ENCODE results near the gene ATP9B. TPM values are rescaled to one million over a fixed set of nuclear protein-coding genes. Genes with fewer than 3 reads are reported as not detected.

Gene ATP9B
- total RNA-seq, 1 donor, result 35.4 TPM

DNA sequence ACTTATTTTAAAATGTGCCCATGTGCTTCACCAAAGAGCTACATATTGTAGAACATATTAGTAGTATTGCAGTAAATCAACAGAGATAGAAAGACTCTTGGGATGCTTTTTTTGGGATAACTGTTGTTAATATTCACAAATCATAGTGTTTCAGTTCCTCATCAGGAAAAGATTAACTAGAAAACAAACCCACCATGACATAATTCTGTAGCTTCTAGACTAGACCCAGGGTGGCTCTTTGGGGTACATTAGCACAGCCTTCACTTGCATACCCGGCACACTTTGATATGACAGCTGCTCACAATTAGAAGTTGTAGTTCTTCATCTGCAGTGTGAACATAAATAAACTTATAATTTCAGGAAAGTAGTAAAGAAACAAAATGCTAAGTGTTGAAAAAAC is 154.2 kb downstream of the ATP9B start:
- TF ChIP-seq, protein P1, sequence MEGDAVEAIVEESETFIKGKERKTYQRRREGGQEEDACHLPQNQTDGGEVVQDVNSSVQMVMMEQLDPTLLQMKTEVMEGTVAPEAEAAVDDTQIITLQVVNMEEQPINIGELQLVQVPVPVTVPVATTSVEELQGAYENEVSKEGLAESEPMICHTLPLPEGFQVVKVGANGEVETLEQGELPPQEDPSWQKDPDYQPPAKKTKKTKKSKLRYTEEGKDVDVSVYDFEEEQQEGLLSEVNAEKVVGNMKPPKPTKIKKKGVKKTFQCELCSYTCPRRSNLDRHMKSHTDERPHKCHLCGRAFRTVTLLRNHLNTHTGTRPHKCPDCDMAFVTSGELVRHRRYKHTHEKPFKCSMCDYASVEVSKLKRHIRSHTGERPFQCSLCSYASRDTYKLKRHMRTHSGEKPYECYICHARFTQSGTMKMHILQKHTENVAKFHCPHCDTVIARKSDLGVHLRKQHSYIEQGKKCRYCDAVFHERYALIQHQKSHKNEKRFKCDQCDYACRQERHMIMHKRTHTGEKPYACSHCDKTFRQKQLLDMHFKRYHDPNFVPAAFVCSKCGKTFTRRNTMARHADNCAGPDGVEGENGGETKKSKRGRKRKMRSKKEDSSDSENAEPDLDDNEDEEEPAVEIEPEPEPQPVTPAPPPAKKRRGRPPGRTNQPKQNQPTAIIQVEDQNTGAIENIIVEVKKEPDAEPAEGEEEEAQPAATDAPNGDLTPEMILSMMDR (IDR thresholded peaks at IDR 0.05; ENCODE audit: insufficient read depth, low read depth, low read length), result no peak
- no peak for DNase-seq (ENCODE audit: low read depth)
- H3K4me3 ChIP-seq (ENCODE audit: low read depth, low read length), result no peak overlapping the region

DNA sequence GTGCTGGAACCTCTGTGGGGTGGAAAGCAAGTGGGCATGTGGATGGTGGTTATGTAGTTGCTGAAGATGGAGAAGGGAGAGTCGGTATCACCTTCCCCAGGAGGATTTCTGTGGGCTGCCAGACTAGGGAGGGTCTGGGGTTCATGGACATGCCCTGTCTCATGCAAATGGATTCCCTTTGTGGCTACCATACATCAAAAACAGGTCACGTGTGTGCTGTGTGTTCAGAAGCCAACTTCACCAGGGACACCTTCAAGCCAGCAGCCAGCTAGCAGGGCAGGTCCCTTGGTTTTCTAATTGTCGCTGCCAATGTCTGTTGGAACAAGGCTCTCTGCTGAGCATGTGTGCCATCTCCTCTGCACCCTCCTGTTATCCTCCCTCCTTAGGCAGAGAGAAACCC is 155.2 kb downstream of the ATP9B start:
- TF ChIP-seq, protein P1 (IDR thresholded peaks at IDR 0.05; ENCODE audit: insufficient read depth, low read depth, low read length), result no peak

DNA sequence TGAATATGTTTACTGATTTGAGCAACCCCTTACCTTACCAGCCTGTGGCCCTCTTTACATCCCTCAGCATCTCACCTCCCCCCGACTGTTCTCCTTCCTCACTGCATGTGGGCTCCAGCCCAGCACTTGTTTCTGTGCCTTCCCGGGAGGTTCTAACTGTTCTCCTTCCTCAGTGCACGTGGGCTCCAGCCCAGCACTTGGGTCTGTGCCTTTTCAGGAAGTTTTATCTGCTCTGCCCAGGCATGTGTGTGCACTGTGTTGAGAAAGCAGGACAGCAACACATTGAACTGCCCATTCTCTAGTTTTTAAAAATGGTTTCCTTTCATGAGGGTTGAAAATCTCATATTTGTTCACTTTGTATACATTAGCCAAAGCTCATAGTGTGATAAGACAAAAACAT is 158.4 kb downstream of the ATP9B start:
- no peak overlapping the region for H3K4me3 ChIP-seq (ENCODE audit: low read depth, low read length)
- DNase-seq (ENCODE audit: low read depth), result no peak
- TF ChIP-seq, protein P1 (IDR thresholded peaks at IDR 0.05; ENCODE audit: insufficient read depth, low read depth, low read length), result no peak

More for the DNA sequence above, 155.2 kb downstream of the ATP9B start:
- no peak for DNase-seq (ENCODE audit: low read depth)
- H3K4me3 ChIP-seq (ENCODE audit: low read depth, low read length), result no peak overlapping the region

DNA sequence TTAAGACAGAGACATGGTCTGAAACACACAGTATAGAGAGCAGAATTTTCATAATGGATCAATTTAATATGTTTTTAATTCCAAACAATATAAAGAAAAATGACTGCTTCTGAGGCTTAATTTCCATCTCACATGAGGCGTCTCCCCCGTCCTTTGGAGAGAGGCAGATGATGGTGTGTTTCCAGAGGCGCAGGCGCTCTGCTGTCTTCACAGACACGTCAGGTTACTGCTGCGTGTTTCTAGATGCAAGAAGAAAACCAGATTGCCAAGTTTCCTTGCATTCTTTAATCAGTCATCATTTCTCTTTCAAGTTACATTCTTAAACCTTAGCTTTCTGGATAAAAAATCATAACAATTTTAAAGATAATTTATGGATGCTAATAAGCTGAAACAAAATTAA is 160.2 kb downstream of the ATP9B start:
- H3K4me3 ChIP-seq (ENCODE audit: low read depth, low read length), result no peak overlapping the region
- TF ChIP-seq, protein P1 (IDR thresholded peaks at IDR 0.05; ENCODE audit: insufficient read depth, low read depth, low read length), result no peak
- no peak for DNase-seq (ENCODE audit: low read depth)

DNA sequence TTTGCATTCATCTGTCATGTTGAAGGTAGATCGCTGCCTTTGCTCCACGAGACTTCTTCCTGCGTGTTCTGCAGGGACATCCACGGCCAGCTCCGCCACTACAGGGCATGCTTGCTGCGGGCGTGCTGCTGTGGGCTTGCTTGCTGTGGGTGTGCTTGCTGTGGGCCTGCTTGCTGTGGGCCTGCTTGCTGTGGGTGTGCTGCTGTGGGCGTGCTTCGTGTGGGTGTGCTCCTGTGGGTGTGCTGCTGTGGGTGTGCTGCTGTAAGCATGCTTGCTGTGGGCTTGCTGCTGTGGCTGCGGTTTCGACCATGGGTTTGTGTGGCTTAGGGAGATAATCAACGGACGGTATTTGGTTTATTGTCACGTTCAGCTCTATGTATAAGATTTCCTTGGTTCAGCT is 165.2 kb downstream of the ATP9B start:
- TF ChIP-seq, protein P1 (IDR thresholded peaks at IDR 0.05; ENCODE audit: insufficient read depth, low read depth, low read length), result no peak
- H3K4me3 ChIP-seq (ENCODE audit: low read depth, low read length), result no peak overlapping the region
- DNase-seq (ENCODE audit: low read depth), result no peak

DNA sequence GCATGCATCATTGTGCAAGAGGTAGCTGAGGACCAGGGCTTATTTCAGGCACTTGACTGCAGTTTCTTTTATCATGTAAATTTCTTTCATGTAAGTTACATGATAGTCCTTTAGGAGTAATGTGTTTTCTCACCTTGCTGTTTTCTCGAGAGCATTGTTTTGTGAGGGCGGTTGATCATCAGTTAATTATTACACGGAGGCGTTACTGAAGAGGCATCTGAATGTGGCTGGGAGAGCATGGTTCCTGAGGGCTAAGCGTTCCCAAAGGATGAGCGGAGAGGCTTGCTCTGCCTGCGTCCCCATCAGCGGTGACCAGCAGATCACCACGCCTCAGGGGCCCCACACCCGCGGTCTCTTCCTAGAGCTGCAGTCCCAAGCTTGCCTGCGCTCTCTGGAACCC is 170.4 kb downstream of the ATP9B start:
- no peak for DNase-seq (ENCODE audit: low read depth)

DNA sequence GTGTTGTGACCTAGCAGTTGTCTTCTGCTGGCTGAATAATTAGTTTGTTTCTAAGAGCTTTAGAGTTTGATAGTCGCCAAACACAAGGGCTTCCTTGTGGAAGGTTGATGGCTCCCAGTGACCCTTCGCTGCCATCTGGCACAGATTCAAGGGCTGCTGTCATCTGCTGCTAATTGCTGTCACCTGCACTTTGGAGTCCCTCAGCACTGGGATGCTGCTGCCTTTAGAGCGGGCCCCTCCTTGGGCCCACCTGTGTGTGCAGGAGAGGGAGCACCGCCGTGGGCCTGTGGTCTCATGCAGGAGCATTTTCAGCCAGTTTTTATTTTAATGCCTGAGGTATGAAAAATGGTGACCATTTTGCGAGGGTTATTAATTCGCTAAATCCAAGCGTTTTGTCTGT is 172.6 kb downstream of the ATP9B start:
- no peak for DNase-seq (ENCODE audit: low read depth)
- TF ChIP-seq, protein P1 (IDR thresholded peaks at IDR 0.05; ENCODE audit: insufficient read depth, low read depth, low read length), result no peak
- no peak overlapping the region for H3K4me3 ChIP-seq (ENCODE audit: low read depth, low read length)

More for the DNA sequence above, 170.4 kb downstream of the ATP9B start:
- TF ChIP-seq, protein P1 (IDR thresholded peaks at IDR 0.05; ENCODE audit: insufficient read depth, low read depth, low read length), result no peak
- no peak overlapping the region for H3K4me3 ChIP-seq (ENCODE audit: low read depth, low read length)

Data from fibroblast of villous mesenchyme (primary cell).